22Rv1 (cell line): ENCODE data around the gene ABCG4.

Experiments
- ZFX ChIP-seq: fragments of 450-650 bp; IDR thresholded peaks from 2 replicates; pipeline ENCODE4 v1.6.1; 2017; ENCODE audit warnings: antibody characterized with exemption, borderline replicate concordance
- TF ChIP-seq, protein P1 (sequence below): fragments of 450-650 bp; IDR thresholded peaks from 2 replicates; pipeline ENCODE4 v1.5.1; 2017; ENCODE audit warnings: mild to moderate bottlenecking

DNA sequence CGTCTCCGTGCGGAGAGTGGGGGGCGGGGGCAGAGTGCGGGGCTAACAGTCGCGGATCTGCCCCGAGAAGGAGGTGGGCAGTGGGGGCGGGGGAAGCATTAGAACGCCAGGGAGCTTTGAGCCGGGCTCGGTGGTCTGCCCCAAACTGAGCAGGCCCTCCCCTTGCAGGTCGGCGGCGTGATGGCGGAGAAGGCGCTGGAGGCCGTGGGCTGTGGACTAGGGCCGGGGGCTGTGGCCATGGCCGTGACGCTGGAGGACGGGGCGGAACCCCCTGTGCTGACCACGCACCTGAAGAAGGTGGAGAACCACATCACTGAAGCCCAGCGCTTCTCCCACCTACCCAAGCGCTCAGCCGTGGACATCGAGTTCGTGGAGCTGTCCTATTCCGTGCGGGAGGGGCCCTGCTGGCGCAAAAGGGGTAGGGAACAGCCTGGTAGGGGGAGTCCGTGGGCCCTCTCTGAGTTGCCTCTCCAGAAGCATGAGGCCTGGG is 979 bp downstream of the ABCG4 start:
- TF ChIP-seq, protein P1, sequence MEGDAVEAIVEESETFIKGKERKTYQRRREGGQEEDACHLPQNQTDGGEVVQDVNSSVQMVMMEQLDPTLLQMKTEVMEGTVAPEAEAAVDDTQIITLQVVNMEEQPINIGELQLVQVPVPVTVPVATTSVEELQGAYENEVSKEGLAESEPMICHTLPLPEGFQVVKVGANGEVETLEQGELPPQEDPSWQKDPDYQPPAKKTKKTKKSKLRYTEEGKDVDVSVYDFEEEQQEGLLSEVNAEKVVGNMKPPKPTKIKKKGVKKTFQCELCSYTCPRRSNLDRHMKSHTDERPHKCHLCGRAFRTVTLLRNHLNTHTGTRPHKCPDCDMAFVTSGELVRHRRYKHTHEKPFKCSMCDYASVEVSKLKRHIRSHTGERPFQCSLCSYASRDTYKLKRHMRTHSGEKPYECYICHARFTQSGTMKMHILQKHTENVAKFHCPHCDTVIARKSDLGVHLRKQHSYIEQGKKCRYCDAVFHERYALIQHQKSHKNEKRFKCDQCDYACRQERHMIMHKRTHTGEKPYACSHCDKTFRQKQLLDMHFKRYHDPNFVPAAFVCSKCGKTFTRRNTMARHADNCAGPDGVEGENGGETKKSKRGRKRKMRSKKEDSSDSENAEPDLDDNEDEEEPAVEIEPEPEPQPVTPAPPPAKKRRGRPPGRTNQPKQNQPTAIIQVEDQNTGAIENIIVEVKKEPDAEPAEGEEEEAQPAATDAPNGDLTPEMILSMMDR: no peak
- no peak for TF ChIP-seq ZFX
